ENCODE measurements around the gene PTP4A2. TPM values are rescaled to one million over a fixed set of nuclear protein-coding genes. Genes with fewer than 3 reads are reported as not detected.

PTP4A2 gene
- polyA plus RNA-seq, 3 donors: 227 to 501 (median 294) TPM

- Mint-ChIP-seq H3K27me3 (ENCODE audit: low read depth in 3 of 3) (peaks cover 1 to 7% (median 1%) of the 10 kb centered on the region in 3 donors), H3K4me3 (no peak overlapping the region), H3K36me3 (no peaks in the 10 kb centered on the region), H3K4me1 (no peaks in the 10 kb centered on the region), H3K9me3 (no peaks in the 10 kb centered on the region), H3K27ac (no peak overlapping the region)
- no peak for TF ChIP-seq CTCF (IDR thresholded peaks at IDR 0.05)
- DNase-seq: no peak
- Histone ChIP-seq H3K4me2 (replicated peaks; ENCODE audit: extremely low read depth, low read length, poor library complexity, severe bottlenecking) (no peak overlapping the region), H3K9me3 (replicated peaks in 1 of 2; ENCODE audit: control insufficient read depth in 1 of 2, insufficient read depth in 1 of 2, low read length in 2 of 2) (no peaks in the 10 kb centered on the region), H4K20me1 (ENCODE audit: insufficient read depth, low read length) (no peaks in the 10 kb centered on the region), H3K36me3 (replicated peaks in 1 of 2; ENCODE audit: control insufficient read depth in 1 of 2, insufficient read depth in 2 of 2, low read length in 2 of 2) (no peaks in the 10 kb centered on the region), H3K4me1 (ENCODE audit: control insufficient read depth in 1 of 2, insufficient read depth in 2 of 2, low read length in 2 of 2) (no peaks in the 10 kb centered on the region), H3K27me3 (ENCODE audit: control insufficient read depth in 2 of 2, insufficient read depth in 2 of 2, low read length in 2 of 2) (no peaks in the 10 kb centered on the region), H3K9ac (ENCODE audit: insufficient read depth, low read length, poor library complexity, severe bottlenecking) (no peak overlapping the region), H3K79me2 (ENCODE audit: insufficient read depth, low read length) (no peaks in the 10 kb centered on the region), H3K4me3 (replicated peaks in 1 of 3; ENCODE audit: low read depth in 2 of 3, low read length in 3 of 3) (no peak overlapping the region), H2AFZ (ENCODE audit: insufficient read depth, low read depth, low read length, poor library complexity, severe bottlenecking) (no peak overlapping the region), H3K27ac (ENCODE audit: low read depth in 1 of 2, low read length in 2 of 2) (no peak overlapping the region)
- intact Hi-C loops (cut with micrococcal nuclease): no loop called here
- WGBS (ENCODE audit: insufficient coverage): 90% methylated on average over 2 of the region's 3 CpGs
Observed at GRCh38 chr1:31970873-31971272, 32.7 kb upstream of the PTP4A2 start.

- no peak for TF ChIP-seq CTCF (IDR thresholded peaks at IDR 0.05)
- H2AFZ ChIP-seq (ENCODE audit: insufficient read depth, low read depth, low read length, poor library complexity, severe bottlenecking): peak overlapping the region; percentile 40
- H3K4me3 Mint-ChIP-seq: peak overlapping the region; percentile 51 to 80
- H3K4me2 ChIP-seq (replicated peaks; ENCODE audit: extremely low read depth, low read length, poor library complexity, severe bottlenecking): peak overlapping the region; percentile 41
- DNase-seq: peak in 2 of 3 donors; percentile 39 to 67
- H3K9me3 ChIP-seq (replicated peaks in 1 of 2; ENCODE audit: control insufficient read depth in 1 of 2, insufficient read depth in 1 of 2, low read length in 2 of 2): no peaks in the 10 kb centered on the region
- H3K27ac Mint-ChIP-seq: peak overlapping the region; percentile 91 to 100 (median 94)
- WGBS (ENCODE audit: insufficient coverage): no CpG with 5 or more reads among the region's 8 CpGs
- no peaks in the 10 kb centered on the region for H4K20me1 ChIP-seq (ENCODE audit: insufficient read depth, low read length)
- H3K4me1 Mint-ChIP-seq: peaks cover 69% of the 10 kb centered on the region
- intact Hi-C loops (cut with micrococcal nuclease): loop anchor here (5.0 to 10.0 kb wide), 4 partner anchors 34 to 144 kb away; partner anchors contain the start of gene SPOCD1 (in 1 of the 2)
- peak overlapping the region; percentile 60 to 96 for H3K27ac ChIP-seq (ENCODE audit: low read depth in 1 of 2, low read length in 2 of 2)
- H3K9me3 Mint-ChIP-seq: peaks cover 0 to 2% (median 0%) of the 10 kb centered on the region in 7 donors
- peak overlapping the region in 1 of 3 experiments; percentile 47 for H3K4me3 ChIP-seq (replicated peaks in 1 of 3; ENCODE audit: low read depth in 2 of 3, low read length in 3 of 3)
- H3K27me3 ChIP-seq (ENCODE audit: control insufficient read depth in 2 of 2, insufficient read depth in 2 of 2, low read length in 2 of 2): no peaks in the 10 kb centered on the region
- no peak overlapping the region for H3K9ac ChIP-seq (ENCODE audit: insufficient read depth, low read length, poor library complexity, severe bottlenecking)
- H3K4me1 ChIP-seq (ENCODE audit: control insufficient read depth in 1 of 2, insufficient read depth in 2 of 2, low read length in 2 of 2): peaks cover 67 to 74% of the 10 kb centered on the region in 2 donors
- H3K36me3 Mint-ChIP-seq: no peaks in the 10 kb centered on the region
- H3K79me2 ChIP-seq (ENCODE audit: insufficient read depth, low read length): peaks cover 19% of the 10 kb centered on the region
- no peaks in the 10 kb centered on the region for H3K36me3 ChIP-seq (replicated peaks in 1 of 2; ENCODE audit: control insufficient read depth in 1 of 2, insufficient read depth in 2 of 2, low read length in 2 of 2)
- peaks cover 0 to 4% (median 0%) of the 10 kb centered on the region in 3 donors for H3K27me3 Mint-ChIP-seq (ENCODE audit: low read depth in 3 of 3)
Observed at GRCh38 chr1:31961536-31961935, 23.4 kb upstream of the PTP4A2 start.

All from CD14-positive monocyte (primary cell).